Liver (tissue), 3 donors: ENCODE data around the gene LHFPL2.

Experiments used
- CTCF ChIP-seq: fragments of 150-350 bp; IDR thresholded peaks from 2 replicates; pipeline ENCODE4 v1.5.1; 2017; ENCODE audit warnings: improper control_type of control experiment, low read depth, low read length; ENCODE audit not compliant: missing input control
- JUND ChIP-seq, 2 donors: IDR thresholded peaks; 2 replicates each; pipeline ENCODE4 v1.6.1; 2016; ENCODE audit warnings: antibody characterized with exemption in 2 of 2
- YY1 ChIP-seq: IDR thresholded peaks from 2 replicates; pipeline ENCODE4 v1.6.1; 2016; ENCODE audit warnings: antibody characterized with exemption, mild to moderate bottlenecking
- donor health status: healthy.
- donor health status: healthy.

- TF ChIP-seq CTCF (no peak), YY1 (no peak), JUND (IDR thresholded peaks at IDR 0.05) (no peak)
Measured at GRCh38 chr5:78689540-78690252, 41.1 kb upstream of the LHFPL2 start.
